Fibroblast of the aortic adventitia (primary cell): ENCODE results near the gene EGR2. TPM values are rescaled to one million over a fixed set of nuclear protein-coding genes. Genes with fewer than 3 reads are reported as not detected.
A peak's percentile ranks its signal among the peaks of the same experiment; 100 is the strongest.

ENCODE experiments used
- DNase-seq: peaks from one replicate; pipeline ENCODE4 v3.0.0-alpha.2; 2010; ENCODE audit warnings: low read depth
- H3K4me3 ChIP-seq: 2 replicates; pipeline ENCODE4 v1.5.1; 2011; ENCODE audit warnings: low read depth, mild to moderate bottlenecking, control low read depth, low read length, moderate library complexity
- total RNA-seq: library from RNA; depleted of rRNA; stranded (reverse); fragments of >200 nt; gene quantifications from 2 replicates; pipeline ENCODE4 v1.2.3, GENCODE V29; 2012; ENCODE audit warnings: low replicate concordance
- TF ChIP-seq, protein P1 (sequence below): IDR thresholded peaks from 2 replicates; pipeline ENCODE4 v1.5.1; 2011; ENCODE audit warnings: mild to moderate bottlenecking, low read length, control low read depth, inconsistent platforms; ENCODE audit not compliant: insufficient read depth

Gene EGR2
- total RNA-seq: 0.90 TPM in 1 of 2 replicates, not detected in the other

DNA sequence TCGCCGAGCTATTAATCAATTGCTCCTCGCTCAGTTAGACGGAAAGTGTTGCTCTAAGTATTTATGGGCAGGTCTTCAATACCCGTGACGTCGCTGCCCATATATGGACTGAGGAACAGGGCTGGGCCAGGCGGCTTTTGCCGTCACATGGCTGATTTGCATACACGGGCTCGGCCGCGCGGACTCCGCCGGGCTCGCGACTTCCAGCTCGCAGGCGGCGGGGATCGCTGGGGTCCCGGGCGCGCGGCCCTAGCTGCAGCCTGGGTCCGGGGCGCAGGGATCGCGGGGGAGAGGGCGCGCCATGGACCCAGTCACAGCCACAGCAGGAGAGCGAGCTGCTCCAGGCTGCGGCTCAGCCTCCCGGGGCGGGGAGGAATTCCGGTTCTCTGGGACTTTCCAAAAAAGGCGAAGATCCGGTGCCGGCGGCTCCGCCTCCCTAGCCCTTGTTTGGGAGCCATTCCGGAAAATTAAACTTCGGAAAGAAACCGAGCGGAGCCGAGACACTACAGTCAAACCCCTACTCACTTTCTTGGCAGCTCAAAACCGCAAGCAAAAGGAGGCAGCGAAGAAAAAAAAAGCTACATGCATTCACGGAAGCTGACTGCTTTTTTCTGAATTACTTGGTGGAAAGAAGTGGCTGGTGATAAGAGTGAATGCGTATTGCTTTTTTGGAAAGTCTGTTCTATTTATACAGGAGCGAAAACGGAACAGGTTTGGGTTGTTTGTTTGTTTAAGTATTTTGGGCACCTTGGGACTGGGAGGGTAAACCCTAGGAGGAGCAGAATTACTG is at the start of gene EGR2:
Gene EGR2 (minus strand): TSS at position 36 of the 790 bp plus-strand sequence. CDS start 337 bp downstream, outside the sequence.
- TF ChIP-seq, protein P1, sequence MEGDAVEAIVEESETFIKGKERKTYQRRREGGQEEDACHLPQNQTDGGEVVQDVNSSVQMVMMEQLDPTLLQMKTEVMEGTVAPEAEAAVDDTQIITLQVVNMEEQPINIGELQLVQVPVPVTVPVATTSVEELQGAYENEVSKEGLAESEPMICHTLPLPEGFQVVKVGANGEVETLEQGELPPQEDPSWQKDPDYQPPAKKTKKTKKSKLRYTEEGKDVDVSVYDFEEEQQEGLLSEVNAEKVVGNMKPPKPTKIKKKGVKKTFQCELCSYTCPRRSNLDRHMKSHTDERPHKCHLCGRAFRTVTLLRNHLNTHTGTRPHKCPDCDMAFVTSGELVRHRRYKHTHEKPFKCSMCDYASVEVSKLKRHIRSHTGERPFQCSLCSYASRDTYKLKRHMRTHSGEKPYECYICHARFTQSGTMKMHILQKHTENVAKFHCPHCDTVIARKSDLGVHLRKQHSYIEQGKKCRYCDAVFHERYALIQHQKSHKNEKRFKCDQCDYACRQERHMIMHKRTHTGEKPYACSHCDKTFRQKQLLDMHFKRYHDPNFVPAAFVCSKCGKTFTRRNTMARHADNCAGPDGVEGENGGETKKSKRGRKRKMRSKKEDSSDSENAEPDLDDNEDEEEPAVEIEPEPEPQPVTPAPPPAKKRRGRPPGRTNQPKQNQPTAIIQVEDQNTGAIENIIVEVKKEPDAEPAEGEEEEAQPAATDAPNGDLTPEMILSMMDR: no peak
- peak; percentile 94 for DNase-seq
- H3K4me3 ChIP-seq: peak within 1 kb of the TSS; percentile 73

DNA sequence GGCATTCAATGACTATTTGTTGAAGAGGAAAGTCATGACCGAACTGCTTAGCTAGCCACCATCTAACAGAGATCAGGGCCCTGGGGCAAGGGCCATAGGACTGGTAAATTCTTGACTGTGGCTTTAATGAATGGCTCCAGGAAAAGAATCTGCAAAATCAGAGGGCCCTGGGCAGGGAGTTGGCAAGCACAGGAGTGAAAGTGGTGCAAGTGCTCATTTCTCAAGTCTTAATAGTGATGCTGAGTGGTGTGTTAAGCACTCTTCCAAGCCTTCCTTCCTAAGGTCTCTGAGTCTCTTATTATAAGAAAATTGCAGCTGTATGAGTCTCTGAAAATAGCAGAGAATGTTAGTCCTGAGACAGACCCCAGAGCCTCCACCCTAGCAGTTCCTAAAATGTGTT is 46.3 kb upstream of the EGR2 start:
- no peak for DNase-seq
- TF ChIP-seq, protein P1: no peak
- H3K4me3 ChIP-seq: no peak overlapping the region

DNA sequence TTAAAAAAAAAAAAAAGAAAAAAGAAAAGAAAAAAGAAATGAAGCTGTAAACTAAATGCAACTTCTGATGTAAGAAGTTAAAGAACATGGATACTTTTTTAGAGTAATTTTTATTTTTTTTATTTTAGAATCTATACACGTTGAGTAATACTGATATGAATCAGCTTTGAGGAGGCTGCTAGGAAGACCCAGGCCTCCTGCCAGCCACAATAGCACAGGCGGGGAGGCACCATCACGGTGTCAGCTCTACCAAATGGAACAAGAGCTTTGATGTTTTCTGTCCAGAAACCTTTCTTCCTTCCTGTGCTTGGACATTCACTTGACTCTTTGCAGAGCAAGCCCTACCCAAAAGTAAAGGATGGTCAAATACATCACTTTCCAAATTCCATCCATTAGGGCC is 45.3 kb upstream of the EGR2 start:
- peak; percentile 28 for DNase-seq
- TF ChIP-seq, protein P1: no peak
- H3K4me3 ChIP-seq: no peak overlapping the region

DNA sequence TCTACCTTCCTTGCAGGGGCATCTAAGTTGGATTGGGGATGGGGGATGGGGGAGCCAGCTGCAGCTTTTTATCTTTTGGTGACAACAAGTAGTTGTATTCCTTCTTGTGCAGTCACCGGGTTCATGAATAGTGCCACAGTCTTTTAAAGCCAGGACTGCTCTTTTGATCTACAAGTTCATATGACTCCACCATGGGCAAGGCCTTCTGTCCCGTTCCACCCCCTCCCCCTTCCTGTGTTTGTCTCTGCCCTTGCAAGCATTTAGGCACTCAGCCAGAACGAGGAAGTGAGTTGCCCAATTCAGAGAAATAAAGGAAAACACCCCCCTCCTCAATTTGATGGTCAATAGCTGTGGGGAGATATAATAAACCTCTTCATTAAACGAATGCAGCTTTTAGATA is 44.8 kb upstream of the EGR2 start:
- no peak overlapping the region for H3K4me3 ChIP-seq
- TF ChIP-seq, protein P1: no peak
- DNase-seq: peak; percentile 19

DNA sequence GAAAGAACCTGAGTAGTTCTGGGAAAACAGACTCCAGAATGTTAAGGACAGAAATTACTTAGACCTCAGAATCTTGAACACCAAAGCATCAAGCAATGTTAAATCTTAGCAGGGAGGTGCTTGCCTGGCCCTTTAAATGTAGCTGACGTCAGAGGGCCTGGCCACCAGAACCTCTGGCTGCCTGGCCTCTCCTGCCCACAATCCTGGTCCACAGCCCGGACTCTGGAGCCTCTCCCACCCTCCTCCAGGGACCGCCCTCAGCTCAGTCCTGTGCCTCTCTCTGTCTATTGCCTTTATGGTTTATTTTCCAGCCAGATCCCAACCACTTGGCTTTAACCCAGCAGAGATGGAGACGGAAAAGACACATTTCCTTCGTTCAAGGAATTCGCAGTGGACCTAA is 42.2 kb upstream of the EGR2 start:
- no peak overlapping the region for H3K4me3 ChIP-seq
- TF ChIP-seq, protein P1: no peak
- DNase-seq: peak; percentile 76

DNA sequence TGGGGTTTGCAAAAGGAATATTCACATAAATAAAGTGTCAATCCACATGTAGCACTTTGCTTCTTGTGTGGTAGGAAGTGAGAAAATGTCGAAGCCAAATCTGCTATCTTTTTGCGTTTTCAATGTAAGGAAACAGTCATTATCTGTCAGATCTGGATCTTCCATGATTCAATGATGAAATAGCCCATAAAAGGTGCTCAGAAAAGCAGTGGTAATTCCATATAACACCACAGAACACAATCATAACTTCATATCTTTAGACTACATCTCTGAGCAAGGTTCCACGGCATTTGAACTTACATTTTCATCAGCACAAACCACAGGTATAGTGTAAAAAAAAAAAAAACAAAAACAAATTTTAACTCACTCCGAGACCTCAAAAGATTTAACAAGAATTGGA is 39.9 kb upstream of the EGR2 start:
- no peak for DNase-seq
- H3K4me3 ChIP-seq: no peak overlapping the region
- TF ChIP-seq, protein P1: no peak
